H9 (cell line): Measurements from ENCODE around the gene SYF2. TPM values are rescaled to one million over a fixed set of nuclear protein-coding genes. Genes with fewer than 3 reads are reported as not detected.

Source experiments
- DNase-seq: peaks from one replicate; pipeline ENCODE4 v3.0.0-alpha.2; 2017
- H2AFZ ChIP-seq: one replicate; pipeline ENCODE4 v1.6.1; 2013; ENCODE audit warnings: mild to moderate bottlenecking, low read length, control low read depth, moderate library complexity
- H2AK5ac ChIP-seq: 2 replicates; pipeline ENCODE4 v1.6.1; 2013; ENCODE audit warnings: low read length, control low read depth, mixed read lengths; ENCODE audit not compliant: insufficient read length
- H2BK120ac ChIP-seq: one replicate; pipeline ENCODE4 v1.6.1; 2013; ENCODE audit warnings: low read depth, mild to moderate bottlenecking, low read length, control low read depth, inconsistent platforms; ENCODE audit not compliant: poor library complexity, severe bottlenecking
- H2BK12ac ChIP-seq: 2 replicates; pipeline ENCODE4 v1.6.1; 2013; ENCODE audit warnings: low read length, control low read depth, mixed read lengths, low read depth; ENCODE audit not compliant: insufficient read length
- H2BK15ac ChIP-seq: 2 replicates; pipeline ENCODE4 v1.6.1; 2013; ENCODE audit warnings: low read depth, low read length, control low read depth
- H2BK20ac ChIP-seq: one replicate; pipeline ENCODE4 v1.6.1; 2013; ENCODE audit warnings: low read depth, mild to moderate bottlenecking, low read length, control low read depth, inconsistent platforms; ENCODE audit not compliant: poor library complexity, severe bottlenecking
- H2BK5ac ChIP-seq: 2 replicates; pipeline ENCODE4 v1.6.1; 2013; ENCODE audit warnings: low read length, control low read depth, mixed read lengths; ENCODE audit not compliant: insufficient read length
- H3K14ac ChIP-seq: 2 replicates; pipeline ENCODE4 v1.6.1; 2013; ENCODE audit warnings: low read length, control low read depth; ENCODE audit not compliant: insufficient read depth
- H3K18ac ChIP-seq: 2 replicates; pipeline ENCODE4 v1.6.1; 2013; ENCODE audit warnings: low read depth, mild to moderate bottlenecking, mixed read lengths, low read length, control low read depth; ENCODE audit not compliant: insufficient read length
- H3K23ac ChIP-seq: 2 replicates; pipeline ENCODE4 v1.6.1; 2013; ENCODE audit warnings: low read length, control low read depth, mixed read lengths, low read depth; ENCODE audit not compliant: insufficient read length
- H3K23me2 ChIP-seq: 2 replicates; pipeline ENCODE4 v1.6.1; 2013; ENCODE audit warnings: low read depth, mild to moderate bottlenecking, mixed read lengths, low read length, control low read depth; ENCODE audit not compliant: insufficient read length, poor library complexity, severe bottlenecking
- H3K27ac ChIP-seq: 2 replicates; pipeline ENCODE4 v1.5.1; 2013; ENCODE audit warnings: low read length, control low read depth, mixed read lengths, low read depth; ENCODE audit not compliant: insufficient read length
- H3K27me3 ChIP-seq: 2 replicates; pipeline ENCODE4 v1.6.1; 2013; ENCODE audit warnings: low read length, control low read depth, inconsistent platforms; ENCODE audit not compliant: insufficient read depth
- H3K4ac ChIP-seq: 2 replicates; pipeline ENCODE4 v1.6.1; 2013; ENCODE audit warnings: low read depth, mild to moderate bottlenecking, control low read depth, inconsistent platforms, low read length, moderate library complexity
- H3K4me1 ChIP-seq: 2 replicates; pipeline ENCODE4 v1.6.1; 2013; ENCODE audit warnings: low read length, control low read depth, inconsistent platforms; ENCODE audit not compliant: insufficient read depth
- H3K4me2 ChIP-seq: 2 replicates; pipeline ENCODE4 v1.6.1; 2013; ENCODE audit warnings: low read length, control low read depth, mixed read lengths; ENCODE audit not compliant: insufficient read length, insufficient read depth
- H3K56ac ChIP-seq: 2 replicates; pipeline ENCODE4 v1.6.1; 2013; ENCODE audit warnings: low read depth, mild to moderate bottlenecking, mixed read lengths, low read length, control low read depth; ENCODE audit not compliant: insufficient read length
- H3K79me1 ChIP-seq: 2 replicates; pipeline ENCODE4 v1.6.1; 2013; ENCODE audit warnings: low read depth, mild to moderate bottlenecking, moderate library complexity, low read length, control low read depth, inconsistent platforms; ENCODE audit not compliant: insufficient read depth, poor library complexity, severe bottlenecking
- H3K79me2 ChIP-seq: 2 replicates; pipeline ENCODE4 v1.6.1; 2013; ENCODE audit warnings: low read length, control low read depth, inconsistent platforms; ENCODE audit not compliant: insufficient read depth
- H3K9ac ChIP-seq: 2 replicates; pipeline ENCODE4 v1.6.1; 2013; ENCODE audit warnings: low read length, control low read depth, mixed read lengths; ENCODE audit not compliant: insufficient read length; ENCODE audit errors: extremely low read depth
- H3K9me3 ChIP-seq: one replicate; pipeline ENCODE4 v1.6.1; 2013; ENCODE audit warnings: low read depth, low read length, inconsistent platforms; ENCODE audit not compliant: control insufficient read depth
- H3T11ph ChIP-seq: one replicate; pipeline ENCODE4 v1.6.1; 2013; ENCODE audit warnings: mild to moderate bottlenecking, low read length, control low read depth, inconsistent platforms
- H4K20me1 ChIP-seq: one replicate; pipeline ENCODE4 v1.6.1; 2013; ENCODE audit not compliant: control insufficient read depth, insufficient read length, insufficient read depth
- H4K5ac ChIP-seq: 2 replicates; pipeline ENCODE4 v1.6.1; 2013; ENCODE audit warnings: low read depth, mild to moderate bottlenecking, mixed read lengths, low read length, control low read depth; ENCODE audit not compliant: insufficient read length
- H4K8ac ChIP-seq: replicated peaks from 2 replicates; pipeline ENCODE4 v1.6.1; 2013; ENCODE audit warnings: low read length, control low read depth, mixed read lengths, low read depth; ENCODE audit not compliant: insufficient read length
- H4K91ac ChIP-seq: 2 replicates; pipeline ENCODE4 v1.6.1; 2013; ENCODE audit warnings: low read depth, mild to moderate bottlenecking, moderate library complexity, mixed read lengths, low read length, control low read depth; ENCODE audit not compliant: insufficient read length
- H3K27ac Mint-ChIP-seq, 3 experiments: 2 replicates in 2 of 3; 3 replicates in 1 of 3; pipeline ENCODE4 v1.8.0; 2020 to 2021; ENCODE audit warnings: mixed read lengths in 3 of 3, mild to moderate bottlenecking in 1 of 3, moderate library complexity in 1 of 3
- H3K27me3 Mint-ChIP-seq: 2 replicates; pipeline ENCODE4 v1.8.0; 2021; ENCODE audit warnings: low read depth, mild to moderate bottlenecking, moderate library complexity, mixed read lengths
- H3K36me3 Mint-ChIP-seq, 3 experiments: 2 replicates in 2 of 3; 3 replicates in 1 of 3; pipeline ENCODE4 v1.8.0; 2020 to 2021; ENCODE audit warnings: low read depth in 3 of 3, mixed read lengths in 3 of 3; ENCODE audit not compliant: insufficient read depth in 1 of 3
- H3K4me1 Mint-ChIP-seq, 2 experiments: 2 replicates each; pipeline ENCODE4 v1.8.0; 2020; ENCODE audit warnings: mixed read lengths in 2 of 2
- H3K4me3 Mint-ChIP-seq, 2 experiments: 2 replicates in 1 of 2; 3 replicates in 1 of 2; pipeline ENCODE4 v1.8.0; 2020 to 2021; ENCODE audit warnings: mild to moderate bottlenecking in 2 of 2, mixed read lengths in 2 of 2, moderate library complexity in 1 of 2
- H3K9me3 Mint-ChIP-seq, 2 experiments: 2 replicates in 1 of 2; 3 replicates in 1 of 2; pipeline ENCODE4 v1.8.0; 2020; ENCODE audit warnings: mild to moderate bottlenecking in 2 of 2, mixed read lengths in 2 of 2, moderate library complexity in 1 of 2
- CTCF ChIP-seq: fragments of 200-600 bp; sonication (generic); conservative IDR thresholded peaks from 3 replicates; pipeline ENCODE4 v1.8.0; 2021; ENCODE audit warnings: antibody characterized with exemption, mild to moderate bottlenecking
- WGBS: extraction: QIAGEN DNeasy Blood & Tissue Kit; methylation state at CpG from one replicate; pipeline ENCODE4 v1.1.7; 2013; ENCODE audit warnings: missing lambda C conversion rate, low lambda C conversion rate, mixed read lengths; ENCODE audit not compliant: insufficient read length; ENCODE audit errors: extremely low coverage; 5-methylcytosine and 5-hydroxymethylcytosine counted together
- total RNA-seq: library from RNA; stranded (reverse); gene quantifications from 2 replicates; pipeline ENCODE4 v1.2.1, GENCODE V29; 2021

Gene SYF2
- total RNA-seq, 1 experiment from 2014 or later: 36.5 TPM

- H3K9me3 ChIP-seq: no peaks in the 10 kb centered on the region
- Mint-ChIP-seq H3K4me1 (peaks cover 8 to 14% of the 10 kb centered on the region in 2 experiments), H3K36me3 (no peaks in the 10 kb centered on the region), H3K9me3 (no peaks in the 10 kb centered on the region), H3K4me3 (no peak overlapping the region), H3K27me3 (no peaks in the 10 kb centered on the region; the same call in none of the 2 replicates), H3K27ac (peak overlapping the region in 1 of 3 experiments; percentile 54; a peak in 2 of 7 replicates)
- no peak overlapping the region for H2AFZ ChIP-seq
- H2BK12ac ChIP-seq: no peak overlapping the region
- no peaks in the 10 kb centered on the region for H3K23me2 ChIP-seq
- H3K18ac ChIP-seq: no peak overlapping the region
- no peaks in the 10 kb centered on the region for H4K20me1 ChIP-seq
- no peak overlapping the region for H3K14ac ChIP-seq
- H3K23ac ChIP-seq: no peak overlapping the region
- H3K27me3 ChIP-seq: no peaks in the 10 kb centered on the region
- no peak overlapping the region for H3K4me2 ChIP-seq
- H3K79me1 ChIP-seq: no peaks in the 10 kb centered on the region
- no peak overlapping the region for H2BK15ac ChIP-seq
- H2BK5ac ChIP-seq: no peak overlapping the region
- H3T11ph ChIP-seq: no peak overlapping the region
- H3K79me2 ChIP-seq: no peaks in the 10 kb centered on the region
- TF ChIP-seq CTCF: no peak
- H3K4ac ChIP-seq: no peak overlapping the region
- H4K91ac ChIP-seq: no peak overlapping the region
- H3K9ac ChIP-seq: no peak overlapping the region
- H3K4me1 ChIP-seq: no peaks in the 10 kb centered on the region
- H4K5ac ChIP-seq: no peak overlapping the region
- DNase-seq: no peak
- no peak overlapping the region for H2AK5ac ChIP-seq
- H4K8ac ChIP-seq: no peak overlapping the region
- no peak overlapping the region for H2BK120ac ChIP-seq
- H3K56ac ChIP-seq: no peak overlapping the region
- no peak overlapping the region for H2BK20ac ChIP-seq
- no peak overlapping the region for H3K27ac ChIP-seq
- WGBS: 100% methylated on average over 7 of the region's 8 CpGs
Measured at GRCh38 chr1:25194054-25194453, 38.2 kb downstream of the SYF2 start.
